WI38 (cell line): Measurements from ENCODE around the gene UBE2I.

ENCODE experiments used
- H3K4me3 ChIP-seq: 2 replicates; pipeline ENCODE4 v1.5.1; 2011; ENCODE audit warnings: low read depth, mild to moderate bottlenecking, control low read depth, low read length
- CTCF ChIP-seq: IDR thresholded peaks from 2 replicates; pipeline ENCODE4 v1.5.1; 2012; ENCODE audit warnings: low read depth, mild to moderate bottlenecking, control low read depth, low read length

UBE2I gene

DNA sequence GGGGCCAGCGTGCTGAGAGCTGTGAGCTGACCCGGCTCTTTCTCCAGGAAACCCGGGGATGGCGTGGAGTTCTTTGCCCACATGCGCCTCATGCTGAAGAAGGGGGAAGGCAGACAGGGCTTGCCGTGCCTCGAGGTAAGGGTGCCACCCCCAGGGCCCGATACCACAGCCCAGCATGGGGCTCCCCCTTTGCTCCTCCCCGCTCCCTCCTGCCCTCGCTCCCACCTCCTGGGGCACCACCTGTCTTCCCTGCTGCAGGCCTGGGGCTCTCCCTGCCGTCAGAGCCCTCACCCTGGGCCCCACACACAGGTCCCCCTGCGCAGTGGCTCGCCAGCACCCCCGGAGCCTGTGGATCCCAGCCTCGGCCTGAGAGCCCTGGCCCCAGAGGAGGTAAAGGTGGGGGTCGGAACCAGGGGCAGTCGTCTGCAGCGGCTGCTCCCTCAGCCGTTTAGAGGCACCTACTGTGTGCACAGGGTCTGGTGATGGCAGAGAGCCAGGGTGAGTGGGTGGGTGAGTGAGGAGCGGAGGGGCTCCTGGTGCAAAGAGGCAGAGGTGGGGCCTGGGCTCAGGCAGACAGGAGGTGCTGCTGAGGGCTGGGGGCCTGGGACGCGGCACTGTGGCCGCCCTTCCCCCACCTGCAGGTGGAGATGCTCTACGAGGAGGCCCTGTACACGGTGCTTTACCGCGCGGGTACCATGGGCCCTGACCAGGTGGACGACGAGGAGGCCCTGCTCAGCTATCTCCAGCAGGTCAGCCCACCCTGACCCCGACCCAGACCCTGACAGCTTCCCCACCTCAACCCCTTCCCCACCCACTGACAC is 29.6 kb downstream of the UBE2I start:
- no peak for TF ChIP-seq CTCF
- H3K4me3 ChIP-seq, result no peak overlapping the region

GRCh38 chr16:1340730-1341494 is 31.5 kb downstream of the UBE2I start:
- TF ChIP-seq CTCF, result no peak

GRCh38 chr16:1341495-1342420 is 32.3 kb downstream of the UBE2I start:
- no peak overlapping the region for H3K4me3 ChIP-seq
- no peak for TF ChIP-seq CTCF

More at GRCh38 chr16:1340730-1341494, 31.5 kb downstream of the UBE2I start:
- H3K4me3 ChIP-seq, result no peak overlapping the region

DNA sequence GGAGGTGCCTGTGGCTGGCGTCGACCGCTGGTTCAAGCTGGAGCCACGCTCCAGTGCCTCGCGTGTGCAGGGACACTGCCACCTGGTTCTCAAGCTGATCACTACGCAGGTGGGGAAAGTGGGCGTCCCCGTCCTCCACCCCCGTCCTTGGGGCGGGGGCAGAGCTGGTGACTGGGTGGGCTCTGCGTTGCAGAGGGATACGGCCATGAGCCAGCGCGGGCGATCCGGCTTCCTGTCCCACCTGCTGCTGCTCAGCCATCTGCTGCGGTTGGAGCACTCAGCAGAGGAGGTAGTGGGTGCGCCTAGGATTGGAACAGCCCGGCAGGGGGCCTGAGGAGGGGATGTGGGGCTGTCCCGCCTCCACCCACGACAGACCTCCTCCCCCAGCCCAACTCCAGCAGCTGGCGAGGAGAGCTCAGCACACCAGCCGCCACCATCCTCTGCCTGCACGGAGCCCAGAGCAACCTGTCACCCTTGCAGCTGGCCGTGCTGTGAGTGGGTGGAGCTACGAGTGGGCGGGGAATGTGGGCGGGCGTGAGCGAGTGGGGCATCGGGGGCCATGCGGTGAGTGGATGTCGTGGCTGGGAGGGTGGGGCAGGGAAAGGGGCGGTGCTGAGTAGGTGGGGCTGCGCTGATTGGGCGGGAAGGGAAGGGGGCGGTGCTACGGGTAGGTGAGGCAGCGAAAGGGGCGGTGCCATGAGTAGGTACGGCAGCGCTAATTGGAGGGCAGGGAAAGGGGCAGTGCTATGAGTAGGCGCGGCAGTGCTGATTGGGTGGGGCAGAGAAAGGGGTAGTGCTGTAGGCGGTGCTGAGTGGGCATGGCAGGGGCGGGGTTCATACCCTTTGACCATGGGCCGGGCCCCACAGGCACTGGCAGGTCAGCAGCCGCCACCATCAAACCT is 33.3 kb downstream of the UBE2I start:
- TF ChIP-seq CTCF, result no peak
- no peak overlapping the region for H3K4me3 ChIP-seq

DNA sequence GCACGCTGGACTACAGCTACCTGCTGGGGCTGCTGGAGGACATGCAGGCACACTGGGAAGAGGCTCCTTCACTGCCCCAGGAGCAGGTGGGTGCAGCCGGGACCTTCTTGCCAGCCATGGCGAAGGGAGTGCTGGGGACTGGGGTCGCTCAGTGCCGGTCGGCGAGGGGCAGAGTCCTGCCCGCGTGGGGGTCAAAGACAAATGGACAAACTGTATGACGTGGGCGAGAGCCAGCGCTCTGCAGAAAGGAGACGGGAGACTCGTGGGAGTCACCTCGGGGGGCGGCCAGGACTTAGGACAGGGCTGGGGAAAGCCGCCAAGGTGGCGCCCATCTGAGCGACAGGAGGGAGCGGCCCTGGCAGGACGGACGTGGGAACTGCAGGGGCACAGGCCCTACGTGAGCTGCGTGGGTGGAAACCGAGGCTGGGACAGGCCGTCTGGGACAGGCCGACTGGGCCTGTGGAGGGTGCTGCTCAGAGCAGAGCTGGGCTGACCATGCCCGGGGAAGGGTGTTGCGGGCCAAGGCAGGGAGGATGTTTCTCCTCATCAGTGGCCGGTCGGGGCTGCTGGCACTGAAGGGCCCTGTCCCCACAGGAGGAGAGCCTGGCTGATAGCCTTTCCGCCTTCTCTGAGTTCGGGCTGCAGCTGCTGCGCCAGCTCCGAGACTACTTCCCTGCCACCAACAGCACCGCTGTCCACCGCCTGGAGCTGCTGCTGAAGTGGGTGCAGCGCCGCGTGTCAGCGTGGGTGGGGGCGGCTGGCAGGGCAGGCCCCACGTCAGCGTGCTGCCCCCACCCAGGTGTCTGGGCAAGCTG is 34.2 kb downstream of the UBE2I start:
- H3K4me3 ChIP-seq, result no peak overlapping the region
- TF ChIP-seq CTCF, result no peak

- no peak for TF ChIP-seq CTCF
- H3K4me3 ChIP-seq, result no peak overlapping the region
These were observed 35.1 kb downstream of the UBE2I start for GRCh38 chr16:1344499-1344898.
